Activated CD4-positive, alpha-beta T cell treated with anti-CD3 and anti-CD28 coated beads, Interleukin-2, amount 10 ng/mL, durations not matched to agents 24 days and 14 days (primary cell): ENCODE measurements around the gene CYTH1. TPM values are rescaled to one million over a fixed set of nuclear protein-coding genes. Genes with fewer than 3 reads are reported as not detected.

Experiments used
- DNase-seq: peaks from one replicate; pipeline ENCODE4 v3.0.0; 2022
- H3K27ac Mint-ChIP-seq: one replicate; pipeline ENCODE4 v1.8.0; 2022; ENCODE audit warnings: mild to moderate bottlenecking, mixed read lengths
- H3K27me3 Mint-ChIP-seq: one replicate; pipeline ENCODE4 v1.8.0; 2022; ENCODE audit warnings: mixed read lengths
- H3K36me3 Mint-ChIP-seq: one replicate; pipeline ENCODE4 v1.8.0; 2022; ENCODE audit warnings: low read depth, mild to moderate bottlenecking, mixed read lengths
- H3K4me1 Mint-ChIP-seq: one replicate; pipeline ENCODE4 v1.8.0; 2021; ENCODE audit warnings: mixed read lengths
- H3K4me3 Mint-ChIP-seq: one replicate; pipeline ENCODE4 v1.8.0; 2022; ENCODE audit warnings: mild to moderate bottlenecking, moderate library complexity, mixed read lengths
- H3K9me3 Mint-ChIP-seq: one replicate; pipeline ENCODE4 v1.8.0; 2021; ENCODE audit warnings: mixed read lengths
- intact Hi-C: fragments of 100-400 bp; cut with micrococcal nuclease; formaldehyde crosslinking; loops from one replicate; pipeline ENCODE4 v1.15.1; 2023
- total RNA-seq: library from RNA; stranded (reverse); gene quantifications from 2 replicates; pipeline ENCODE4 v1.2.3, GENCODE V29; 2022

Gene CYTH1
- total RNA-seq, 1 donor from 2014 or later: 126 TPM

DNA sequence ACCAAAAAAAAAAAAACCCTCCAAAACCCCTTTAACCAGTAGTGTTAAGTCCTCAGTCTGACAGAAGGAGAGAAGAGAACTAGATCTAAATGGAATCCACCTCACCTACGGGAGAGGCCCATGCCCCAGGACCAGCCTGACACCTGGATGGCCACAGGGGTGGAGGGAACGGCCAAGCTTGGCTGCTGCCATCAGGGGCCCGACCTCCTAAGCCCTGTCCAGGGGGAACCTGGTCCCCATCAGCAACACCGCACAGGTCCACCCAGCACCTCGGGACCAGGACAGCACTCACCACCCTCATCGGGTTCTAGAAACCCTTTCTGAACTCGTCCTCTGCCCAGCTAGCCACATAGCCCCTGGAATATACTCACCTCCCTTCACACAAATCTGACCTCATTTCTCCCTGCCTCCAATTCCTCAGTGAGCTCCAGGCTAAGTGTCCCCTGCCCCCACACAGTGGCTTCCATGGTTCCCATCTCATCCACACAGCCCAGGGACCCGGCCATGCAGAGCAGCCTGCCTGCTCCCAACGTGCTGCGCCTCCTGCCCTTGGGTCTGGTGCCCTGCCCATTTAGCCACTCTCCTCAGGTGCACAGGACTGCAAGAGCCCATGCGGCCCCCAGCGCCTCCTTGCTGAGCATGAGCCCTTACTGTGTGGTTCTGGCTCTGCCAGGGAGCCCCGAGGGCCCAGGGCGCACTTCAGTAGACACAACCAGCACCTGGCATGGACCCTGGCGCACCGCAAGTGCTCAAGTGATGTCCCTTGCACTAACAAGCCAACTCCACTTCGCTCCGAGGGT lies 18.3 kb upstream of the CYTH1 start:
- no peaks in the 10 kb centered on the region for H3K9me3 Mint-ChIP-seq
- H3K4me3 Mint-ChIP-seq: no peak overlapping the region

DNA sequence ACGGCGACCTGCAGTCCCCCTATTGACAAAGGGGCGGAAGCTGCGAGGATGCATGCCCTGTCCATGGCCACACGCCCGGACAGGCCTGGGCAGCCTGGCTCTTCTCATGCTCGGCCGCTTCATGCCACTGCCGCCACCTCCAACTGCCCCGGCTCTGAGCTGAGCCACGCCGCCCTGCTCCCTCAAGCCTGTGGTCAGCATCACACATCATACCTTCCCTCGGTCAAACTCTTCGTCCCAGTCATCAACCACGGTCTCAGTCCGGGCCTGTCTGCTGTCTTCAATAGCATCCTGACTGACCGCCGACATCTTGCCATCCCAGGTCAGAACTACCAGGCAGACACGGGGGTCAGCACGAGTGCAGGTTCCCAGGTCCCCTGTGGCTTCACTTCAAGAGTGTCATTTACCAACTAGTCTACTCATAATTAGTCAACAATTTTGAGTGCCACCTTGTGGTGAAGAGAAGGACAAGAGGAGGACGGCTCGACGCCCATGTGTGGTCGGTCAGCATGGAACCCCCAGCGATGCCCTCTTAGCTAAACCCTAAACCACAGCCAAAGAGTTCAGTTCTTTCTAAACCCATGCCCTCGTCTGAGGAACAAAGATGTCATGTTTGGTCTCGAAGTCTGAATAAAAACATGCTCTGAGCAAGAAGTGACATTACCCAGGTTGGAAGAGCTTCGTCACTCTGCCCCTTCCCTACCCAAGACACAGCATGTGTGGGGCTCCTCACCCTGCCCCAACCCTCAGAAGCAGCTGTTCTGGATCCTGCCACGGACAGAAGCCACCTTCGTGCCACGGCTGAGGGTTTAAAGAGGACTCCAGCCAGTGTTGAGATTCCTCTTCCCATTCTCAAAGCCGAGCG lies 16.9 kb upstream of the CYTH1 start:
- peak; percentile 76 for DNase-seq
- intact Hi-C loops: loop anchor here (1.0 kb wide), 1 partner anchor 302 kb away; no protein-coding TSS in a partner anchor
- Mint-ChIP-seq H3K9me3 (no peaks in the 10 kb centered on the region), H3K36me3 (peaks cover 78% of the 10 kb centered on the region), H3K4me3 (peak overlapping the region; percentile 48), H3K27me3 (no peaks in the 10 kb centered on the region), H3K27ac (peak overlapping the region; percentile 89), H3K4me1 (peaks cover 43% of the 10 kb centered on the region)

More for the DNA sequence above, 18.3 kb upstream of the CYTH1 start:
- DNase-seq: no peak
- intact Hi-C loops: no loop called here
- Mint-ChIP-seq H3K27me3 (no peaks in the 10 kb centered on the region), H3K36me3 (peaks cover 74% of the 10 kb centered on the region), H3K4me1 (peaks cover 47% of the 10 kb centered on the region), H3K27ac (peak overlapping the region; percentile 66)

DNA sequence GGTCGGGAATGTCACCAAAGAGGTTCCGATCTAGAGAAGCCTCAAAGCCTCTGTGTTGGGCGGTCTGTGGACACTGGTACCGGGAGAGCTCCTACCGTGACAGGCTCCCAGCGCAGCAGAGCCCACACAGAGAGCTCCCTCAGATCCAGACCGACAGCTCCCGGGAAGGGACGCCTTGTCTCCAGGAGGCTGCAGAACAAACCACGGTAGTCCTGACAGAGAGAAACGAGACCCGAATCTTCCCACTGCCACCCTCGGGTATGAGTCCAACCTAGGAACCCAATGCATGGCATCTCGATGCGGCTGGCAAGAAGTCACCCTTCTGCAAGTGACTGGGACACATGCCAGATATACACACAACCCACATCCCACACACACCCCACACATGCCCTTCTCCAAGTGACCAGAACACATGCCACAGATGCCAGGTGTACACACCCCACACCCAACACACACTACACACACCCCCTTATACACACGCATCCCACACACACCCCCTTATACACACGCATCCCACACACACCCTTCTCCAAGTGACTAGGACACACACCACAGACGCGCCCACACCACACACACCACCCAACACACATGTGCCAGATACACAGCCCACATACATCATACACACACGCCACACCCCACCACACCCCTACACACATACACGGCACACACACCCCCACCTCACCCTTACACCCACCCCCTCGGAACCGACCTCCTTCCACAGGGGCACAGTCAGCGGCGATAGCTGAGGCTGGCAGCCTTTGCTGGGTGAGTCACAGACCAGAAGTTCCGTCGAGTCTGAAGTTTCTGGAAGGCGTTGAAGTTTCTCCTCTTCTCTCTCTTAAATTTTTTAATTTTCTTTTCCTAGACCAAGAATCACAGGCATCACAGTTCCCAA lies 15.9 kb upstream of the CYTH1 start:
- H3K4me1 Mint-ChIP-seq: peaks cover 37% of the 10 kb centered on the region
- no peaks in the 10 kb centered on the region for H3K9me3 Mint-ChIP-seq
- intact Hi-C loops: no loop called here
- no peak overlapping the region for H3K4me3 Mint-ChIP-seq
- H3K27ac Mint-ChIP-seq: peak overlapping the region; percentile 55
- no peak for DNase-seq
- H3K27me3 Mint-ChIP-seq: no peaks in the 10 kb centered on the region
- peaks cover 77% of the 10 kb centered on the region for H3K36me3 Mint-ChIP-seq

DNA sequence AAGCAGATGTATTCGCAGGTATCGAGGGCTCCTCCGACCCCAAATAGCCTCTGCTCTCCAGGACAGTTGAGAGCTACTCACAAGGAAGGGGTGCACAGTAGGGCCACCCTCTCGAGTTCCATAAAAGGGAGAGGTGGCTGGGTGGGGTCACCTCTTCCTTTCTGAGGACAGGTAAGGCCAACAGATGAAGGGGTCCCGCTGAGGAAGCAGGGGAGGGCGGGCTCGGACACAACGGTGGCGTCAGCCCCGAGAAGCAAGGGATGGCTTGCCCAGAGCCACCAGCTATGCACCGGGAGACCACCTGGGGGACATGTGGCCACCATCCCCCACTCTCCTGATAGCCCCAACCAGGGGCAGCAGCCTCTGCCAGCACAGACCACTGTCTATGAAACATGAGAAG lies 15.1 kb upstream of the CYTH1 start:
- intact Hi-C loops: no loop called here
- Mint-ChIP-seq H3K4me1 (peaks cover 33% of the 10 kb centered on the region), H3K4me3 (no peak overlapping the region), H3K9me3 (no peaks in the 10 kb centered on the region), H3K27ac (no peak overlapping the region), H3K27me3 (no peaks in the 10 kb centered on the region), H3K36me3 (peaks cover 73% of the 10 kb centered on the region)
- no peak for DNase-seq

DNA sequence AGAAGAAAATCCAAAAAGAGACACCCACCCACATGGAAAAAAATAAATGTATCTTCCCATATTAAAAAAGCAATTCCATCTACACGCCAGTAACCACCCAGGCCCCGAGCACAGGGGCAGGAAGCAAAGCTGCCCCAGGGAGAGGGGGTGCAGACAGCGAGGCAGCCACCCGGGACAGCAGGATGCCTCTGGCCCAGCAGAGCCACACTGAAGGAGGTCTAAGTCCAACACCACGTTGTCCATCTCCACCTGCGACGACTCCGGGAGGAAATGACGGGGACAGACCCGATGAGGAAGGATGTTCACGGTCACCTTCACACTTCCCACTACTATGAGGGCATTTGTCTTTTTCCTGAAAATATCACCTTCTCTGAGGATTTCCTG lies 14.4 kb upstream of the CYTH1 start:
- H3K9me3 Mint-ChIP-seq: no peaks in the 10 kb centered on the region
- H3K27me3 Mint-ChIP-seq: no peaks in the 10 kb centered on the region
- H3K27ac Mint-ChIP-seq: no peak overlapping the region
- no peak for DNase-seq
- intact Hi-C loops: no loop called here
- no peak overlapping the region for H3K4me3 Mint-ChIP-seq
- peaks cover 36% of the 10 kb centered on the region for H3K4me1 Mint-ChIP-seq
- peaks cover 78% of the 10 kb centered on the region for H3K36me3 Mint-ChIP-seq

DNA sequence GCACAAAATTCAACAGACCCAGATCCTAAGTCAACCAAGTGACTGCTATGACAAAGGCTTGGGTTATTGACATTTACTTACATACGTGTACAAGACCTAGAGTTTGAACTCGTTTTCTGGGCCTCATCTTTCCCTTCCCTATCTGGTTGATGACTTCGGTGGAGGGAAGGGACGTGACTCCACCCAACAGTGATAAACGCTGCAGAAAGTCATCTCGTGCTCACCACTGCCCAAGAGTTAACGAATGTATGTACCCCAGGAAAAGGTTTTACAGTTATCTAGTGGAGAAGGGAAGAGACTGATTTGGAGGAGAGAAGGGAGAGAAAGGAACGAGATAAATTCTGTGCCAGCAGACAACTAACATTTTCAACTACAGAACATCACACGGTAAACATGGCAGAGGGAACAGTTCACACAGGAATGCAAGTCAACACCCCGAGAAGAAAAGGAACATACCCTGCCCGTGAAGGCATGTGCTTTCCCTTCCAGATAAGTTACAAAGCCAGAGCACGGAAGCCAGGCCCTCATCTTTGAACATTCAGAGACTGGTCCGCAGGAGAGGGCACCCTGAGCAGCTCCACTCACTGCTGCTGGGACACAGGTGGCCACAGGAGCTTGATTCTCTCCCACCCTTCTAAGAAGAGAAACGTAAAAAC lies 13.9 kb upstream of the CYTH1 start:
- H3K4me3 Mint-ChIP-seq: no peak overlapping the region
- peaks cover 76% of the 10 kb centered on the region for H3K36me3 Mint-ChIP-seq
- peaks cover 36% of the 10 kb centered on the region for H3K4me1 Mint-ChIP-seq
- intact Hi-C loops: no loop called here
- no peak overlapping the region for H3K27ac Mint-ChIP-seq
- H3K9me3 Mint-ChIP-seq: no peaks in the 10 kb centered on the region
- no peaks in the 10 kb centered on the region for H3K27me3 Mint-ChIP-seq
- DNase-seq: no peak

DNA sequence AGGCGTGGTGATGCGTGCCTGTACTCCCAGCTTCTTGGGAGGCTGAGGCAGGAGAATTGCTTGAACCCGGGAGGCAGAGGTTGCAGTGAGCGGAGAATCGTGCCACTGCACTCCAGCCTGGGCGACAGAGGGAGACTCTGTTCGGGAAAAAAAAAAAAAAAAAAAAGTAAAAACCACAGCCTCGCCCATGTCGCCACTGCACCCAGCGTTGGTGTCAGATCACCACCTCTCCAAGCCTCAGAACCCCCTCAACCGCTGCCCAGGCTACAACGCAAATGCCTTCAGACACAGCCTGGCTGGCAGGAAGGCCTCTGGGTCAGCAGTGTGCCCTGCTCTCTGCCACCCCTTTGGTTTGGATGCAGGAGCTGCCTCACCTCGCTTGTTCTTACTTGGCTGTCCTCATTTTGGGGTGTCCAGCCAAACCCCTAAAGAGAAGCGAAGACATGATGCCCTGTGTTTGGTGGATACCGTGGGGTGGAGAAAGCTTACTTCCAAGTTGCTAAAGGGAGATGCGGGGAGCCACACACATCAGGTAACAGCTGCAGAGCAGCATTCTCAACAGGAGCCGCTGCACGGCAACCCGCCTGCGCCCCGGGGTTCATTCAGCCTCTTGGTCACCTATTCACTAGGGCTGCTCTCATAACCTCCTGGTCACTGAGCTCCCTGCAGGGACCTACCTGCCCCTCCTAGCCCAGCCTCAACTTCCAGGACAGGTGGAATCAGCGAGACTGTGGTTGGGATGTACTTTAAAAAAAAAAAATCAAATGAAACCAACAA lies 13.0 kb upstream of the CYTH1 start:
- no peaks in the 10 kb centered on the region for H3K9me3 Mint-ChIP-seq
- peaks cover 35% of the 10 kb centered on the region for H3K4me1 Mint-ChIP-seq
- H3K27me3 Mint-ChIP-seq: no peaks in the 10 kb centered on the region
- no peak overlapping the region for H3K27ac Mint-ChIP-seq
- intact Hi-C loops: no loop called here
- no peak overlapping the region for H3K4me3 Mint-ChIP-seq
- no peak for DNase-seq
- H3K36me3 Mint-ChIP-seq: peaks cover 76% of the 10 kb centered on the region

DNA sequence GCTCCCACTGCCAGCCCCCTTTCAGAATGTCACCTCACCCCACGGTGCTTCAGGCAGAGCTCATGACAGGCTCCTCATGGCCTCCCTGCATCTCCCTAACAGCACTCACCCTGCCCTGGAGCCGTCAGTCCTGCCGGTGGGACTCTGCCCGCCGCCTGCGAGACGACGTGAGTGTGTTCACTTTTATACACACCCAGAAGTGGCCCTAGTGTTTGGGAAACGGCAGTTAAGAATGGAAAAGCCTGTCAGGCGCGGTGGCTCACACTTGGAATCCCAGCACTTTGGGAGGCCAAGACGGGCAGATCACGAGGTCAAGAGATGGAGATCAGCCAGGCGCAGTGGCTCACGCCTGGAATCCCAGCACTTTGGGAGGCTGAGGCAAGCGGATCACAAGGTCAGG lies 12.3 kb upstream of the CYTH1 start:
- Mint-ChIP-seq H3K27me3 (no peaks in the 10 kb centered on the region), H3K36me3 (peaks cover 76% of the 10 kb centered on the region), H3K27ac (peak overlapping the region; percentile 37), H3K4me3 (no peak overlapping the region), H3K9me3 (no peaks in the 10 kb centered on the region), H3K4me1 (peaks cover 37% of the 10 kb centered on the region)
- intact Hi-C loops: no loop called here
- no peak for DNase-seq

DNA sequence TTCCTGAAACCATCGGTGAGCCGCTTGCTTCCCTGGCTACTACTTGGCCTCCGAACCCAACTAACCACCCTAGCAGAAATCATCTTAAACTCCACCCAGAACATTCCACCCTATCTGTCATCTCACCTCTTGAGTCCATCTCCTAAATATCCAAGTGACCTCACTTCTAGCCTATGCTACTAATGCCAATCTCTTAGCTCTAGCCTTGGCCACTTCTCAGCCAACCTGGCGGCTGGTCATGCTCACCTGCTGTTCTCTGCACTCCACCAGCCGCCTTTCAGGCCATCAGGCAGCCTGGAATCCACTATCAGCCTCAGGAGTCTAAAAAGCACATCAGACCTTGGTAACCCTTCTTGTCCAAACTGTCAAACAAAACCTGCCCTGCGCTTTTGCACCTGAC lies 11.9 kb upstream of the CYTH1 start:
- Mint-ChIP-seq H3K4me1 (peaks cover 33% of the 10 kb centered on the region), H3K36me3 (peaks cover 72% of the 10 kb centered on the region)
- intact Hi-C loops: no loop called here

DNA sequence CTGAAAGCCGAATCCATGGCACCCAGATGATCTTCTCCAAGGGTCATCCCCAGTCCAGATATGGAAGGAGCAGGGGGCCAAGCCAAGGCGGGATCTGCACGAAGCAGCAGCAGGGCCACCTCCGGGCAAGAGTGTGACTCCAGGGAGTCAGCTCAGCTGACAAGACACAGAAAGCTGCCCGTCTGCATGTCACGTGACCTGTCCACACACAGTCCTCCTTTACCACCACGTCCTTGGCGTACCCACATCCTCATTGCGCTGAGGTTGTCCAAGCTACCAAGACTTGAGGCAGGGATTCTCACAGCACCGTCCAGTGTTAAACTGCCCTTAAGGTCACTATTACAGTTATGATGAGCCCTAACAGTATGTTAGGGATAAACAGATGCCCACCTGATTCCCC lies 11.3 kb upstream of the CYTH1 start:
- H3K4me1 Mint-ChIP-seq: peaks cover 27% of the 10 kb centered on the region
- intact Hi-C loops: no loop called here
- no peak overlapping the region for H3K27ac Mint-ChIP-seq
- DNase-seq: no peak
- H3K27me3 Mint-ChIP-seq: no peaks in the 10 kb centered on the region
- peaks cover 67% of the 10 kb centered on the region for H3K36me3 Mint-ChIP-seq
- no peak overlapping the region for H3K4me3 Mint-ChIP-seq
- H3K9me3 Mint-ChIP-seq: no peaks in the 10 kb centered on the region

More for the DNA sequence above, 11.9 kb upstream of the CYTH1 start:
- H3K9me3 Mint-ChIP-seq: no peaks in the 10 kb centered on the region
- DNase-seq: no peak
- H3K4me3 Mint-ChIP-seq: no peak overlapping the region
- no peaks in the 10 kb centered on the region for H3K27me3 Mint-ChIP-seq
- H3K27ac Mint-ChIP-seq: no peak overlapping the region

DNA sequence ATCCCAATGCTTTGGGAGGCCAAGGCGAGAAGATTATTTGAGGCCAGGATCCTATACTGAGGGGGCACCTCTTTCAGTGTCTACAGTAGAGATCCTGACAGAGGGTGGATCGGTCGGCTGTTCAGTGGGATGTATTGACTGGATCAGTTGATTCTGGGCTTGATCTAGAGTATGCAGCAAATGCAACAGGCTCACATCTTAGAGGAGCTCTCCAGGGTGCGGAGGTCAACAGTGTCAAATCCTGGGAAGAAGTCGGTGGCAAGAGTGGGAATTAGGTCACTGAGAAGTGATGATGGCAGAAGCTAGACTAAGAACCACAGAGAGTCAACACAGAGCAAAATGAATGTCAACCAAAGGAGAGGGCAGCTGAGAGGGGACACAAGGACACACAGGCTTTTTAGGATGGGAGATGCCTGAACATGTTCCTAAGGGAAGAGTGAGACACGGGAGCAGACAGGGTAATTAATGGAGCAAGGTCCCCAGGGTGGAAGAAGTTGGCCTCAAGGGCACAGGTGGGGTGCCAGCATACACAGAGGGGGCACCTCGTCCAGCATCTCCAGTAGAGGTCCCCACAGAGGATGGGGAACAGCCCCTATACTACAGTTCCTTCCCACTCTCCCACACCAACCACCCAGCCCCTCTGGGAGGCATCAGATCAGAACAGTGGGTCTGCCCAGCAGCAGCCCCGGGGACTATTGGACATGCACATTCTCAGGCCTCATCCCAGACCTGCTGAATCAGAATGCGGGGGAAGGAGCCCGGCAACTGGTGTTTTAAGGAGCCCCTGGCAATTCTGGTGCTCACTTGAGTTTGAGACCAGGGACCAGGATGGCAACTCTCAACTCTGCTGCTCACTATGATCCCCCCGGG lies 10.0 kb upstream of the CYTH1 start:
- H3K27me3 Mint-ChIP-seq: no peaks in the 10 kb centered on the region
- no peak overlapping the region for H3K4me3 Mint-ChIP-seq
- peaks cover 63% of the 10 kb centered on the region for H3K36me3 Mint-ChIP-seq
- no peaks in the 10 kb centered on the region for H3K9me3 Mint-ChIP-seq
- no peak for DNase-seq
- intact Hi-C loops: no loop called here
- peaks cover 25% of the 10 kb centered on the region for H3K4me1 Mint-ChIP-seq
- peak overlapping the region; percentile 46 for H3K27ac Mint-ChIP-seq

DNA sequence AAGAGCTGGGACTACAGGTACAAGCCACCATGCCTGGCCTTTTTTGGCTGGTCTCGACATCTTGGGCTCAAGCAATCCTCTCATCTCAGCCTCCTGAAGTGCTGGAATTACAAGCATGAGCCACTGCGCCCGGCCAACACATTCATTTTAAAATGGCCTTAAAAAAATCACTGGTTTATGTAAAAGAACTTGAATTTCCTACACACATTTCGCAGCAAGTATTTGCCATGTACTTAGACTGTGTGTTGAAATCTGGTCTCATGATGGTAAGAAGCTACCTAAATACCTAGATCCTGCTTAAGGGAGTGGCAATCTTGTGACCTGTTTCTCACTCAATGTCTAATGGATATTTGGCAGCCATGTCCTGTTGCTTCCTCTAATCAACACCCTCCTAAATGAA lies 8.5 kb upstream of the CYTH1 start:
- Mint-ChIP-seq H3K36me3 (peaks cover 50% of the 10 kb centered on the region), H3K27me3 (no peaks in the 10 kb centered on the region), H3K27ac (no peak overlapping the region), H3K4me3 (no peak overlapping the region), H3K4me1 (peaks cover 25% of the 10 kb centered on the region), H3K9me3 (no peaks in the 10 kb centered on the region)
- intact Hi-C loops: no loop called here
- no peak for DNase-seq
